DND-41 (cell line): ENCODE results near the gene PPM1F.

Source experiments
- ATAC-seq: fragments of 200-7000 bp; cut with Tn5 transposase; 3 replicates; pipeline ENCODE4 v1.9.1; 2021; ENCODE audit warnings: low read depth; ENCODE audit not compliant: insufficient read depth
- DNase-seq: peaks from one replicate; pipeline ENCODE4 v3.0.0-alpha.2; 2020
- H2AFZ ChIP-seq: 2 replicates; pipeline ENCODE4 v1.6.0; 2012; ENCODE audit warnings: low read depth, low read length
- H3K27ac ChIP-seq: 2 replicates; pipeline ENCODE4 v1.5.1; 2012; ENCODE audit warnings: low read length, inconsistent platforms
- H3K27me3 ChIP-seq: fragments of 200-600 bp; sonication (generic); 2 replicates; pipeline ENCODE4 v1.6.0; 2012; ENCODE audit warnings: low read length, mild to moderate bottlenecking, inconsistent platforms; ENCODE audit not compliant: insufficient read depth, poor library complexity
- H3K36me3 ChIP-seq: 2 replicates; pipeline ENCODE4 v1.5.1; 2012; ENCODE audit warnings: low read length, inconsistent platforms; ENCODE audit not compliant: insufficient read depth
- H3K4me1 ChIP-seq: 2 replicates; pipeline ENCODE4 v1.5.1; 2012; ENCODE audit warnings: mild to moderate bottlenecking, low read length; ENCODE audit not compliant: insufficient read depth
- H3K4me2 ChIP-seq: 2 replicates; pipeline ENCODE4 v1.6.0; 2012; ENCODE audit warnings: mild to moderate bottlenecking, moderate library complexity, low read length, inconsistent platforms; ENCODE audit not compliant: insufficient read depth
- H3K4me3 ChIP-seq, 2 experiments: fragments of 200-600 bp in 1 of 2; shearing (Covaris generic) in 1 of 2; 2 replicates each; pipeline ENCODE4 v1.5.1; 2012 to 2016; ENCODE audit warnings: inconsistent platforms in 2 of 2, low read length in 2 of 2, mild to moderate bottlenecking in 2 of 2, low read depth in 1 of 2, moderate library complexity in 1 of 2
- H3K79me2 ChIP-seq: 2 replicates; pipeline ENCODE4 v1.6.0; 2012; ENCODE audit warnings: low read length, inconsistent platforms; ENCODE audit not compliant: insufficient read depth
- H3K9ac ChIP-seq: 2 replicates; pipeline ENCODE4 v1.6.0; 2012; ENCODE audit warnings: low read depth, mild to moderate bottlenecking, inconsistent platforms, low read length, moderate library complexity
- H3K9me3 ChIP-seq: 2 replicates; pipeline ENCODE4 v1.5.1; 2012; ENCODE audit warnings: low read length, moderate library complexity, mild to moderate bottlenecking, inconsistent platforms; ENCODE audit not compliant: insufficient read depth, severe bottlenecking
- H4K20me1 ChIP-seq: 2 replicates; pipeline ENCODE4 v1.6.0; 2012; ENCODE audit warnings: low read length; ENCODE audit not compliant: insufficient read depth
- CTCF ChIP-seq: IDR thresholded peaks from 2 replicates; pipeline ENCODE4 v1.5.1; 2012; ENCODE audit warnings: borderline replicate concordance, low read length, moderate library complexity, mild to moderate bottlenecking; ENCODE audit not compliant: poor library complexity, severe bottlenecking; ENCODE audit errors: extremely low read depth
- EZH2 ChIP-seq: IDR thresholded peaks from 3 replicates; pipeline ENCODE4 v1.6.1; 2012; ENCODE audit warnings: borderline replicate concordance, low read depth, mild to moderate bottlenecking, moderate library complexity, low read length, inconsistent platforms; ENCODE audit not compliant: severe bottlenecking

The PPM1F gene

GRCh38 chr22:21952586-21953571 is at the start of gene PPM1F:
PPM1F (minus strand) TSS chr22:21952848; CDS start chr22:21946048, 6,800 bp downstream.
- Histone ChIP-seq H3K27me3 (no peaks in the 10 kb centered on the region), H3K36me3 (peaks cover 2% of the 10 kb centered on the region; the same call in 1 of the 2 replicates), H3K79me2 (peaks cover 8% of the 10 kb centered on the region), H3K4me1 (peaks cover 13% of the 10 kb centered on the region), H3K9ac (peak within 1 kb of the TSS; percentile 74), H4K20me1 (peaks cover 8% of the 10 kb centered on the region), H3K27ac (peak within 1 kb of the TSS; percentile 78), H2AFZ (peak within 1 kb of the TSS; percentile 85), H3K4me3 (peak within 1 kb of the TSS; percentile 85 to 91; a peak in 3 of 4 replicates), H3K4me2 (peak within 1 kb of the TSS; percentile 98), H3K9me3 (no peaks in the 10 kb centered on the region)
- DNase-seq, result peak; percentile 88
- ATAC-seq, result peak; percentile 88
- TF ChIP-seq EZH2 (no peak), CTCF (peak; percentile 91)

- peaks cover 17% of the 10 kb centered on the region for H3K27me3 ChIP-seq
- H3K9ac ChIP-seq, result no peak overlapping the region
- H3K9me3 ChIP-seq, result no peaks in the 10 kb centered on the region
- no peaks in the 10 kb centered on the region for H3K79me2 ChIP-seq
- H3K36me3 ChIP-seq, result no peaks in the 10 kb centered on the region
- H3K4me1 ChIP-seq, result no peaks in the 10 kb centered on the region
- DNase-seq (no peak), ATAC-seq (no peak)
- H4K20me1 ChIP-seq, result no peaks in the 10 kb centered on the region
- H3K4me3 ChIP-seq, result no peak overlapping the region
- no peak overlapping the region for H2AFZ ChIP-seq
- no peak overlapping the region for H3K4me2 ChIP-seq
- H3K27ac ChIP-seq, result no peak overlapping the region
- TF ChIP-seq EZH2 (no peak), CTCF (no peak)
Measured at GRCh38 chr22:22001664-22002525, 49.2 kb upstream of the PPM1F start.

GRCh38 chr22:21998595-21999247 is 46.1 kb upstream of the PPM1F start:
- peaks cover 13% of the 10 kb centered on the region for H3K27me3 ChIP-seq
- no peak for ATAC-seq

More at GRCh38 chr22:21998595-21999247, 46.1 kb upstream of the PPM1F start:
- no peaks in the 10 kb centered on the region for H3K4me1 ChIP-seq
- no peak overlapping the region for H3K4me3 ChIP-seq
- H3K27ac ChIP-seq, result no peak overlapping the region
- no peaks in the 10 kb centered on the region for H3K36me3 ChIP-seq
- H3K79me2 ChIP-seq, result no peaks in the 10 kb centered on the region
- H3K9ac ChIP-seq, result no peak overlapping the region
- TF ChIP-seq EZH2 (no peak), CTCF (no peak)
- no peak overlapping the region for H3K4me2 ChIP-seq
- no peaks in the 10 kb centered on the region for H4K20me1 ChIP-seq
- no peak for DNase-seq
- no peaks in the 10 kb centered on the region for H3K9me3 ChIP-seq
- no peak overlapping the region for H2AFZ ChIP-seq
